MCF 10A (cell line): ENCODE data around the gene SHISA8. TPM values are rescaled to one million over a fixed set of nuclear protein-coding genes. Genes with fewer than 3 reads are reported as not detected.
"Not testable (repeated sequence)": the region's sequence is repeated elsewhere in the genome, so short reads cannot be mapped to it uniquely, and the experiment has no call there.

ENCODE experiments used
- BruUV-seq: library from RNA; stranded (reverse); fragments of 400-500 nt; replicated peaks from 2 replicates; lab custom pipeline; 2021; lab: Mats Ljungman, UMichigan
- CTCF ChIA-PET: fragments of 300-600 bp; sonication (Branson Sonifier 250); formaldehyde crosslinking; extraction: SDS; loops from one replicate; lab custom pipeline; 2021; ENCODE audit warnings: antibody characterized with exemption, inconsistent platforms; lab: Yijun Ruan, JAX
- POLR2A ChIA-PET: fragments of 300-600, 350-650 bp; sonication (Branson Sonifier 250); formaldehyde crosslinking; extraction: SDS; loops from one replicate; lab custom pipeline; 2020; ENCODE audit warnings: antibody characterized with exemption, inconsistent platforms; lab: Yijun Ruan, JAX
- DNase-seq: peaks from one replicate; pipeline ENCODE4 v3.0.0-alpha.2; 2018; ENCODE audit not compliant: unreplicated experiment
- H3K27ac Mint-ChIP-seq: one replicate; pipeline ENCODE4 v1.8.0; 2022; ENCODE audit warnings: mild to moderate bottlenecking, low read depth, mixed read lengths; ENCODE audit not compliant: unreplicated experiment
- H3K27me3 Mint-ChIP-seq: one replicate; pipeline ENCODE4 v1.8.0; 2022; ENCODE audit warnings: mixed read lengths; ENCODE audit not compliant: insufficient read depth, unreplicated experiment
- H3K36me3 Mint-ChIP-seq: one replicate; pipeline ENCODE4 v1.8.0; 2022; ENCODE audit warnings: mild to moderate bottlenecking, moderate library complexity, mixed read lengths; ENCODE audit not compliant: insufficient read depth, unreplicated experiment
- H3K4me1 Mint-ChIP-seq: one replicate; pipeline ENCODE4 v1.8.0; 2022; ENCODE audit warnings: mixed read lengths; ENCODE audit not compliant: insufficient read depth, unreplicated experiment
- H3K4me3 Mint-ChIP-seq: one replicate; pipeline ENCODE4 v1.8.0; 2022; ENCODE audit warnings: mild to moderate bottlenecking, moderate library complexity, mixed read lengths; ENCODE audit not compliant: unreplicated experiment
- H3K9me3 Mint-ChIP-seq: one replicate; pipeline ENCODE4 v1.8.0; 2022; ENCODE audit warnings: mixed read lengths; ENCODE audit not compliant: unreplicated experiment
- intact Hi-C: fragments of 100-400 bp; cut with micrococcal nuclease; formaldehyde crosslinking; loops from 2 replicates; pipeline ENCODE4 v1.14.1; 2022
- total RNA-seq: library from RNA; stranded (reverse); gene quantifications from 2 replicates; pipeline ENCODE4 v1.2.3, GENCODE V29; 2022
- TF ChIP-seq, protein P1 (sequence below): fragments of 200-600 bp; IDR thresholded peaks from one replicate; pipeline ENCODE4 v1.8.0; 2022; ENCODE audit warnings: antibody characterized with exemption, mild to moderate bottlenecking; ENCODE audit not compliant: unreplicated experiment

Gene SHISA8
- total RNA-seq, 1 experiment from 2014 or later: not detected

DNA sequence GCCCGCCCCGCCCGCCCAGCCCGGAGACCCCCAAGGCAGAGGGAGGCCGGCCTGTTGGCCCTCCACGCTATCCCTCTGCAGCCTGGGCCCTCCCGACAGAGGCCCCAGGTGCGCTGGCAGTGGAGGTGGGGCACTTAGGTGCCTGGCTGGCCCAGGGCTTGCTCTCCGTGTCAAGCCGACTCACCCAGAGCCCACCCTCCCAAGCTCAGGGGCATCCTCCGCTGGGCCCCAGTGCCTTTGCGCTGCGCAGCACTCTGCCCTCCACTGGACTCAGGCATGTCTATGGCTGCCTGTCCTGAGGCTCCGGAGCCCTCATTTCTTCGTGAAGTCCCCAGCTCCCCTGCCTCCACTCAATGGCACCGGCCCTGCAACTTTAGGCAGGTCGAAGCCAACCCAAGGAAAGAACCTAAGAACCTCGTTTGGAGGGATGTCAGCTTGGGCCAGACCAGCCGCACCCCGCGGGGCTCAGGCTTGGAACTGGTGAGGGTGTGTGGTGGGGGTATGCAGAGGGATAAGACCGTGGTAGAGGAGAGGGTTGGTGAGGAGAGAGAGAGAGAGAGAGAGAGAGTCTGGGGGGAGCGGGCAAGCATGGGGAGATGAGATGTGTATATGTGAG is 43.2 kb upstream of the SHISA8 start:
- intact Hi-C loops: no loop called here
- ChIA-PET CTCF (interaction anchor here (0.6 to 0.7 kb wide), 2 partner anchors 102 to 159 kb away, joined by 3 read pairs; no protein-coding TSS in a partner anchor), POLR2A (no interaction called here)
- no peak for DNase-seq
- Mint-ChIP-seq H3K4me3 (no peak overlapping the region), H3K36me3 (peaks cover 4% of the 10 kb centered on the region), H3K4me1 (peaks cover 6% of the 10 kb centered on the region), H3K27ac (no peak overlapping the region), H3K9me3 (no peaks in the 10 kb centered on the region), H3K27me3 (no peaks in the 10 kb centered on the region)
- TF ChIP-seq, protein P1, sequence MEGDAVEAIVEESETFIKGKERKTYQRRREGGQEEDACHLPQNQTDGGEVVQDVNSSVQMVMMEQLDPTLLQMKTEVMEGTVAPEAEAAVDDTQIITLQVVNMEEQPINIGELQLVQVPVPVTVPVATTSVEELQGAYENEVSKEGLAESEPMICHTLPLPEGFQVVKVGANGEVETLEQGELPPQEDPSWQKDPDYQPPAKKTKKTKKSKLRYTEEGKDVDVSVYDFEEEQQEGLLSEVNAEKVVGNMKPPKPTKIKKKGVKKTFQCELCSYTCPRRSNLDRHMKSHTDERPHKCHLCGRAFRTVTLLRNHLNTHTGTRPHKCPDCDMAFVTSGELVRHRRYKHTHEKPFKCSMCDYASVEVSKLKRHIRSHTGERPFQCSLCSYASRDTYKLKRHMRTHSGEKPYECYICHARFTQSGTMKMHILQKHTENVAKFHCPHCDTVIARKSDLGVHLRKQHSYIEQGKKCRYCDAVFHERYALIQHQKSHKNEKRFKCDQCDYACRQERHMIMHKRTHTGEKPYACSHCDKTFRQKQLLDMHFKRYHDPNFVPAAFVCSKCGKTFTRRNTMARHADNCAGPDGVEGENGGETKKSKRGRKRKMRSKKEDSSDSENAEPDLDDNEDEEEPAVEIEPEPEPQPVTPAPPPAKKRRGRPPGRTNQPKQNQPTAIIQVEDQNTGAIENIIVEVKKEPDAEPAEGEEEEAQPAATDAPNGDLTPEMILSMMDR: no peak
- BruUV-seq: no TSS peak

- POLR2A ChIA-PET: interaction anchor here (0.6 kb wide), 1 partner anchor 264 kb away, joined by 4 read pairs; the partner anchor contains the start of gene SNU13
- no peaks in the 10 kb centered on the region for H3K4me1 Mint-ChIP-seq
- no TSS peak for BruUV-seq
- H3K36me3 Mint-ChIP-seq: peaks cover 4% of the 10 kb centered on the region
- no peak overlapping the region for H3K4me3 Mint-ChIP-seq
- TF ChIP-seq, protein P1: no peak
- H3K27ac Mint-ChIP-seq: no peak overlapping the region
- CTCF ChIA-PET: no interaction called here
- H3K27me3 Mint-ChIP-seq: no peaks in the 10 kb centered on the region
- intact Hi-C loops: no loop called here
- no peak for DNase-seq
- H3K9me3 Mint-ChIP-seq: no peaks in the 10 kb centered on the region
These were observed 37.8 kb upstream of the SHISA8 start for GRCh38 chr22:41952713-41953112.

DNA sequence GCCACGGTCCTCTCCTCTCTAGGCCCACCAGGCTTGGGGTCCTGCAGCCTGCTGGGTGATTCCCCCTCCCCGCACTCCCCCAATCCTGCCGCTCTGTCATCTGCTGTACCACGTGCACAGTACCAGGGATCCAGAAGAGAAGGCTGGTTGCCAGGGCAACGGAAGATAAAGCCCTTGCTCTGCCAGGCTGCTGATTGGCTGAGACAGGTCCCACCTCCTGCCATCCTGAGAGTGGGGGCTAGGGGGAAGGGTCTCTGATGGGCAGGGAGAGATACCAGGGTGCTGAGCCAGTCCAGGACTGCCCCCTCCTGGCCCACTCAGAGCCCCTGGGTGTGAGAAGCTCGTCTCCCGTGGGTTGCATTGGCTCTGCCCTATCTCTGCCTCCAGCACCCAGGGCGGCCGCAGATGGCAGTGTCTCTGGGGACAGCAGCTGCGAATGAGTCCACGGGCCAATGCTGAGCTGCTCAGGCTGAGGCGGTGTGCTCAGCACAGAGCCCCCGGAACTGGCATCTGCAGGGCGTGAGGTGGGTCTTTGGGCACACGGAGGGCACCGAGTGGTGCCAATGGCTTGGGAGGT is 37.1 kb upstream of the SHISA8 start, which contains the start of gene SMIM45:
Gene SMIM45 (plus strand): TSS at position 253 of the 577 bp plus-strand sequence.
- CTCF ChIA-PET: interaction anchor here (1.0 kb wide), 1 partner anchor 124 kb away, joined by 3 read pairs; no protein-coding TSS in a partner anchor
- Mint-ChIP-seq H3K4me1 (no peaks in the 10 kb centered on the region), H3K9me3 (no peaks in the 10 kb centered on the region), H3K27ac (no peak within 1 kb of the TSS), H3K27me3 (no peaks in the 10 kb centered on the region), H3K36me3 (no peaks in the 10 kb centered on the region), H3K4me3 (no peak within 1 kb of the TSS)
- no TSS peak for BruUV-seq
- POLR2A ChIA-PET: interaction anchor here (0.6 to 1.2 kb wide), 2 partner anchors 152 to 263 kb away, joined by 3 to 4 read pairs; partner anchors contain the start of genes CCDC134 and SNU13
- TF ChIP-seq, protein P1: no peak
- DNase-seq: no peak
- intact Hi-C loops: no loop called here

- no TSS peak for BruUV-seq
- DNase-seq: no peak
- Mint-ChIP-seq H3K27me3 (no peaks in the 10 kb centered on the region), H3K36me3 (peaks cover 7% of the 10 kb centered on the region), H3K9me3 (no peaks in the 10 kb centered on the region), H3K4me3 (no peak overlapping the region), H3K4me1 (peaks cover 6% of the 10 kb centered on the region), H3K27ac (no peak overlapping the region)
- POLR2A ChIA-PET: interaction anchor here (0.8 kb wide), 1 partner anchor 140 kb away, joined by 3 read pairs; no protein-coding TSS in a partner anchor
- intact Hi-C loops: loop anchor here (10.0 kb wide), 1 partner anchor 405 kb away; the partner anchor contains the start of gene POLR3H
- TF ChIP-seq, protein P1: no peak
- CTCF ChIA-PET: interaction anchor here (0.7 to 3.4 kb wide), 2 partner anchors 9 to 479 kb away, joined by 3 to 11 read pairs; no protein-coding TSS in a partner anchor
These were observed 34.6 kb upstream of the SHISA8 start for GRCh38 chr22:41949297-41949965.

DNA sequence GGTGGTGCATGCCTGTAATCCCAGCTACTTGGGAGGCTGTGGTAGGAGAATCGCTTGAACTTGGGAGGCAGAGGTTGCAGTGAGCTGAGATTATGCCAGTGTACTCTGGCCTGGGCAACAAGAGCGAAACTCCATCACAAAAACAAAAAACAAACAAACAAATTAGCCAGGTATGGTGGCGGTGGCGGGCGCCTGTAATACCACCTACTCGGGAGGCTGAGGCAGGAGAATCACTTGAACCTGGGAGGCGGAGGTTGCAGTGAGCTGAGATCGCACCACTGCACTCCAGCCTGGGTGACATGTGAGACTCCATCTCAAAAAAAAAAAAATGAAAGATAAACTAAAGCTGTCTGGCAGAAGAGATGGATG is 34.0 kb upstream of the SHISA8 start:
- intact Hi-C loops: loop anchor here (10.0 kb wide), 1 partner anchor 404 kb away; the partner anchor contains the start of gene POLR3H
- H3K27me3 Mint-ChIP-seq, H3K4me1 Mint-ChIP-seq, BruUV-seq, H3K4me3 Mint-ChIP-seq, POLR2A ChIA-PET, DNase-seq, H3K36me3 Mint-ChIP-seq, H3K27ac Mint-ChIP-seq, H3K9me3 Mint-ChIP-seq: not testable (repeated sequence)
- CTCF ChIA-PET: interaction anchor here (0.6 to 3.4 kb wide), 3 partner anchors 8 to 480 kb away, joined by 3 to 11 read pairs (median 4); no protein-coding TSS in a partner anchor
